ENCODE data around the gene AURKA. TPM values are rescaled to one million over a fixed set of nuclear protein-coding genes. Genes with fewer than 3 reads are reported as not detected.

AURKA gene
- total RNA-seq, 1 donor from 2014 or later, result 12.4 TPM

- no peak overlapping the region for H3K4me3 Mint-ChIP-seq (ENCODE audit: unreplicated experiment)
- H3K36me3 Mint-ChIP-seq (ENCODE audit: unreplicated experiment), result no peaks in the 10 kb centered on the region
- no peaks in the 10 kb centered on the region for H3K4me1 Mint-ChIP-seq (ENCODE audit: low read depth, unreplicated experiment)
- no peaks in the 10 kb centered on the region for H3K9me3 Mint-ChIP-seq (ENCODE audit: unreplicated experiment)
- H3K27me3 Mint-ChIP-seq (ENCODE audit: unreplicated experiment), result peaks cover 4% of the 10 kb centered on the region
- TF ChIP-seq CTCF (IDR thresholded peaks at IDR 0.05; ENCODE audit: partially characterized antibody, unreplicated experiment), result no peak
- H3K27ac Mint-ChIP-seq (ENCODE audit: unreplicated experiment), result no peak overlapping the region
- no peak for DNase-seq
These were observed 39.5 kb downstream of the AURKA start for GRCh38 chr20:56352345-56353055.

GRCh38 chr20:56350842-56351241, 41.2 kb downstream of the AURKA start:
- Mint-ChIP-seq H3K27ac (ENCODE audit: unreplicated experiment) (no peak overlapping the region), H3K9me3 (ENCODE audit: unreplicated experiment) (peaks cover 4% of the 10 kb centered on the region), H3K36me3 (ENCODE audit: unreplicated experiment) (peaks cover 2% of the 10 kb centered on the region), H3K4me1 (ENCODE audit: low read depth, unreplicated experiment) (no peaks in the 10 kb centered on the region), H3K4me3 (ENCODE audit: unreplicated experiment) (no peak overlapping the region), H3K27me3 (ENCODE audit: unreplicated experiment) (peaks cover 8% of the 10 kb centered on the region)
- no peak for TF ChIP-seq CTCF (IDR thresholded peaks at IDR 0.05; ENCODE audit: partially characterized antibody, unreplicated experiment)
- DNase-seq, result no peak

GRCh38 chr20:56348746-56349145, 43.3 kb downstream of the AURKA start:
- H3K36me3 Mint-ChIP-seq (ENCODE audit: unreplicated experiment), result peaks cover 4% of the 10 kb centered on the region
- DNase-seq, result no peak
- TF ChIP-seq CTCF (IDR thresholded peaks at IDR 0.05; ENCODE audit: partially characterized antibody, unreplicated experiment), result no peak
- H3K4me1 Mint-ChIP-seq (ENCODE audit: low read depth, unreplicated experiment), result no peaks in the 10 kb centered on the region
- peaks cover 14% of the 10 kb centered on the region for H3K27me3 Mint-ChIP-seq (ENCODE audit: unreplicated experiment)
- peaks cover 5% of the 10 kb centered on the region for H3K9me3 Mint-ChIP-seq (ENCODE audit: unreplicated experiment)
- no peak overlapping the region for H3K27ac Mint-ChIP-seq (ENCODE audit: unreplicated experiment)
- H3K4me3 Mint-ChIP-seq (ENCODE audit: unreplicated experiment), result no peak overlapping the region

DNA sequence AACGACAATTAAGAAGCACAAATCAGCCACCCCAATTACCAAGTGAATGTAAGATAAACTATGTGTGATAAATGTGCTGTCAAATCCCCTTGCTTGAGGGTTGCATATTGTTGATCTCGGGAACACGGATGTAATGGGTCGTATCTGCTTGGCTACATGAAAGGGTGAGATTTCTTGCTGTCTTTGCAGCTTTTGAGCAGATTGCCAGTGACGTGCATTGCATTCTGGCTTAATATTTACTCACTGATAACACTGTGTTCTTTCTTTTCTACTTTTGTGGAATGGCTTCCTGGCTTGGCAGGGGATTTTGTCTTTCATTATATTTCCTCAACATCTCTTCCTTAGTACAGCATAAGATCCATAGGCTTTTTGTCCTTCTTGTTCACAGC, 43.7 kb downstream of the AURKA start:
- DNase-seq, result no peak
- Mint-ChIP-seq H3K27me3 (ENCODE audit: unreplicated experiment) (peaks cover 14% of the 10 kb centered on the region), H3K27ac (ENCODE audit: unreplicated experiment) (no peak overlapping the region), H3K4me3 (ENCODE audit: unreplicated experiment) (no peak overlapping the region), H3K9me3 (ENCODE audit: unreplicated experiment) (peaks cover 5% of the 10 kb centered on the region), H3K4me1 (ENCODE audit: low read depth, unreplicated experiment) (no peaks in the 10 kb centered on the region), H3K36me3 (ENCODE audit: unreplicated experiment) (peaks cover 4% of the 10 kb centered on the region)
- no peak for TF ChIP-seq CTCF (IDR thresholded peaks at IDR 0.05; ENCODE audit: partially characterized antibody, unreplicated experiment)

DNA sequence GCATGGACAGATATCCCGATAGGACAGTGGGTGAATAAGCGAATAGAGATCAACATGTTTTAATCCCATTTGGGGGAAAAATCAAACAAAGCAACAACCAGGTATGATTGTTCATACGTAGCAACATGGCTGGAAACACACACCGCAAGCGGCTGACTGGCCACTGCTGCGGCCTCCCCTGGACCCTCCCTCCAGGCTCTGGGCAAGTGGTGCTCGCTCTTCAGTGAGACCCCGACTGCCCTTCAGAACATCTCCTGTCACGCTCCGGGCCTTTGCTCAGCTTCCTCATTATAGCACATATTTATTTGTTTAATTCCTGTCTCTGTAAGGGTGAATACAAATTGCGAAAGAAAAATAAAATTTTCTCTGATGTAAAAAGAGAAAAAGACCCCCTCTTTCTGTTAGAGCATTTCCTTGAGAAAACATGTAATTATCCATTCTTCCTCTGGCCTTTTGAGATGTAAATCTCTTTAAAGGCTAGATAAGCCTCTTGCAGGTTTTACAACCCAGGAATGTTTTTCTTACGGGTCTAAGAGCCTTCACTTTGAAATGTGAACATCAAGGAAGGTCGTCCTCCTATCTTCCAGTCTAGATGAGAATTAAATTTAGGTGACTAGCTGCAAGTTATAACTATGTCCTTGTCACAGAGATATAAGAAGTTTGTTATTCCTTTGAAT, 44.2 kb downstream of the AURKA start:
- peaks cover 14% of the 10 kb centered on the region for H3K27me3 Mint-ChIP-seq (ENCODE audit: unreplicated experiment)
- no peak overlapping the region for H3K4me3 Mint-ChIP-seq (ENCODE audit: unreplicated experiment)
- no peak for DNase-seq
- H3K4me1 Mint-ChIP-seq (ENCODE audit: low read depth, unreplicated experiment), result no peaks in the 10 kb centered on the region
- peaks cover 4% of the 10 kb centered on the region for H3K36me3 Mint-ChIP-seq (ENCODE audit: unreplicated experiment)
- H3K27ac Mint-ChIP-seq (ENCODE audit: unreplicated experiment), result no peak overlapping the region
- peaks cover 5% of the 10 kb centered on the region for H3K9me3 Mint-ChIP-seq (ENCODE audit: unreplicated experiment)
- TF ChIP-seq CTCF (IDR thresholded peaks at IDR 0.05; ENCODE audit: partially characterized antibody, unreplicated experiment), result no peak
